Psoas muscle (tissue), 8 donors: ENCODE measurements around the gene GPC1. TPM values are rescaled to one million over a fixed set of nuclear protein-coding genes. Genes with fewer than 3 reads are reported as not detected.

ENCODE experiments used
- ATAC-seq, 4 donors: fragments of 200-7000 bp; cut with Tn5 transposase; one replicate each; pipeline ENCODE4 v1.9.1; 2020; ENCODE audit warnings: moderate library complexity in 3 of 4, mild to moderate bottlenecking in 2 of 4
- DNase-seq, 2 donors: peaks; one replicate each; pipeline ENCODE4 v3.0.0-alpha.2; 2020
- H3K27ac ChIP-seq: fragments of 200-600 bp; one replicate; pipeline ENCODE4 v1.8.0; 2022
- H3K27me3 ChIP-seq, 3 donors: fragments of 200-600 bp in 1 of 3; one replicate each; pipeline versions ENCODE4 v1.6.1 to v1.8.0; 2013 to 2022; ENCODE audit warnings: low read length in 2 of 3, mild to moderate bottlenecking in 2 of 3, moderate library complexity in 1 of 3; ENCODE audit not compliant: insufficient read depth in 3 of 3
- H3K36me3 ChIP-seq, 2 donors: fragments of 200-600 bp in 1 of 2; one replicate each; pipeline versions ENCODE4 v1.6.1 to v1.8.0; 2013 to 2022; ENCODE audit warnings: low read depth in 1 of 2, mild to moderate bottlenecking in 1 of 2, moderate library complexity in 1 of 2; ENCODE audit not compliant: insufficient read depth in 1 of 2
- H3K4me1 ChIP-seq: fragments of 200-600 bp; one replicate; pipeline ENCODE4 v1.8.0; 2022
- H3K4me3 ChIP-seq: fragments of 200-600 bp; one replicate; pipeline ENCODE4 v1.8.0; 2022; ENCODE audit warnings: mild to moderate bottlenecking
- H3K9me3 ChIP-seq: fragments of 200-600 bp; one replicate; pipeline ENCODE4 v1.8.0; 2022
- WGBS, 3 donors: extraction: QIAGEN DNeasy Blood & Tissue Kit; methylation state at CpG; one replicate each; pipeline versions ENCODE4 v1.1.6 to v1.1.7; 2013; 5-methylcytosine and 5-hydroxymethylcytosine counted together
- intact Hi-C, 2 donors: fragments of 100-400 bp; cut with DNase I; formaldehyde crosslinking; loops; one replicate each; pipeline versions ENCODE4 v1.11.0 to v1.14.2; 2022
- polyA plus RNA-seq, 3 donors: library from polyadenylated mRNA; stranded (reverse); fragments of 200-250 nt; gene quantifications; one replicate each; pipeline ENCODE4 v1.2.3, GENCODE V29; 2013
- total RNA-seq, 4 donors: library from RNA; stranded (reverse); fragmentation: NEBNext Ultra II Directional in 2 of 4; extraction: Animal tissue kit (Norgen Biotek cat#: 25700) in 2 of 4; gene quantifications; one replicate each; pipeline versions ENCODE4 v1.2.1 to v1.2.4, GENCODE V29; 2021 to 2023
- TF ChIP-seq, protein P1 (sequence below): fragments of 200-600 bp; IDR thresholded peaks from one replicate; pipeline ENCODE4 v1.8.0; 2022; ENCODE audit warnings: antibody characterized with exemption
- donor health status: healthy with polysubstance abuse.
- donor health status: DM: no; HTN: no; CAD: no; lungs with moderate emphysema.
- donor health status: Bipolar disorder and iron deficiency.
- donor health status: healthy.
- donor health status: DM: yes; HTN: yes; CAD: no.
- donor health status: DM: no; HTN: no; CAD: no.
- donor health status: DM: no; HTN: no; CAD: no.
- donor health status: DM: yes; HTN: yes; CAD: no.

Gene GPC1
- total and polyA plus RNA-seq, 7 donors: 85.4 to 180 (median 116) TPM

DNA sequence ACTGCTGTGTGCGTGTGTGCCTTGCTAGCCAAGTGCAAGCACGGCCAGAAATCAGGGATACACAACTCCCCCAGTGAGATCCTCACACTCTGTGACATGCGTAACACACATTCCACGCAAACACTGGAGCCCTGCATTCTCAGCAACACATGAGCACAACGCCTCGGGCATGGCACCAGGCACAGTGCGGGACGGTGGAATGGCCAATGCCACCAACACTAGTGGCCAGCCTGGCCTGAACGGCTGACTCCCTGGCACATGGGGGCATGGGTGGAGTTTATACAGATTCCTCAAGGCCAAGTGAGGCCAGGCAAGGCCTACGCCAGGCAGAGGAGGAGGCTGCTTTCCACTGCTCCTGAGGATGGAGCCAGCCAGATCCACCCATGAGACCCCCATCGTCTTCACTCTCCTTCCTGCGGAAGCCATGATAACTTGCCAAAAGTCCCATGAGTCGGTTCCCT lies 66.1 kb downstream of the GPC1 start:
- intact Hi-C loops: no loop called here
- Histone ChIP-seq H3K36me3 (peaks cover 0 to 13% of the 10 kb centered on the region in 2 donors), H3K4me3 (no peak overlapping the region), H3K9me3 (no peaks in the 10 kb centered on the region), H3K4me1 (no peaks in the 10 kb centered on the region), H3K27me3 (no peaks in the 10 kb centered on the region), H3K27ac (no peak overlapping the region)
- 86 to 90% (median 89%) methylated on average over 13 of the region's 13 CpGs for WGBS, 3 donors
- TF ChIP-seq, protein P1, sequence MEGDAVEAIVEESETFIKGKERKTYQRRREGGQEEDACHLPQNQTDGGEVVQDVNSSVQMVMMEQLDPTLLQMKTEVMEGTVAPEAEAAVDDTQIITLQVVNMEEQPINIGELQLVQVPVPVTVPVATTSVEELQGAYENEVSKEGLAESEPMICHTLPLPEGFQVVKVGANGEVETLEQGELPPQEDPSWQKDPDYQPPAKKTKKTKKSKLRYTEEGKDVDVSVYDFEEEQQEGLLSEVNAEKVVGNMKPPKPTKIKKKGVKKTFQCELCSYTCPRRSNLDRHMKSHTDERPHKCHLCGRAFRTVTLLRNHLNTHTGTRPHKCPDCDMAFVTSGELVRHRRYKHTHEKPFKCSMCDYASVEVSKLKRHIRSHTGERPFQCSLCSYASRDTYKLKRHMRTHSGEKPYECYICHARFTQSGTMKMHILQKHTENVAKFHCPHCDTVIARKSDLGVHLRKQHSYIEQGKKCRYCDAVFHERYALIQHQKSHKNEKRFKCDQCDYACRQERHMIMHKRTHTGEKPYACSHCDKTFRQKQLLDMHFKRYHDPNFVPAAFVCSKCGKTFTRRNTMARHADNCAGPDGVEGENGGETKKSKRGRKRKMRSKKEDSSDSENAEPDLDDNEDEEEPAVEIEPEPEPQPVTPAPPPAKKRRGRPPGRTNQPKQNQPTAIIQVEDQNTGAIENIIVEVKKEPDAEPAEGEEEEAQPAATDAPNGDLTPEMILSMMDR: no peak
- DNase-seq (no peak), ATAC-seq (no peak)

DNA sequence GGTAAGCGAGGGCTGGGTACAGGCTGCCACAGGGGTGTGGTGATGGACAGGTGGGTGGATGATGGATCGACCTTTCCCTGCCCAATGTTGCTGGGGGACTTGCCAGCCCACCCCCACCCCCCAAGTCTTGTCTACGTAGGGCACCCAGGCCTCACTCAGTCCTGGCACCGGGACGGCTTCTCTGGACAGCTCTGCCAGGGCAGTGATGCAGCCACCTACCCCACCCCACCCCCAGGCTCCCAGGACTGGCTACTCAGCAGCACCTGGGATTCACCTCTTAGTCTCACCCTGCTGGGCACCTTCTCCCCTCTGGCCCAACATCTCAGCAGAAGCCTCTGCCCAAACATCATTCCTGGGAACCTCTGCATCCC lies 66.6 kb downstream of the GPC1 start:
- Histone ChIP-seq H3K4me3 (no peak overlapping the region), H3K4me1 (no peaks in the 10 kb centered on the region), H3K27me3 (no peaks in the 10 kb centered on the region), H3K36me3 (peaks cover 0 to 13% of the 10 kb centered on the region in 2 donors), H3K9me3 (no peaks in the 10 kb centered on the region), H3K27ac (no peak overlapping the region)
- intact Hi-C loops: no loop called here
- ATAC-seq (no peak), DNase-seq (no peak)
- WGBS, 3 donors: 89 to 93% (median 89%) methylated on average over 5 of the region's 5 CpGs
- TF ChIP-seq, protein P1: no peak

- H3K4me3 ChIP-seq: no peak overlapping the region
- DNase-seq: no peak
- H3K27me3 ChIP-seq: no peaks in the 10 kb centered on the region
- no peak for ATAC-seq
- H3K36me3 ChIP-seq: peaks cover 0 to 8% of the 10 kb centered on the region in 2 donors
- no peaks in the 10 kb centered on the region for H3K9me3 ChIP-seq
- intact Hi-C loops: no loop called here
- H3K27ac ChIP-seq: no peak overlapping the region
- 78 to 89% (median 85%) methylated on average over 14 of the region's 14 CpGs for WGBS, 3 donors
- TF ChIP-seq, protein P1: no peak
- no peaks in the 10 kb centered on the region for H3K4me1 ChIP-seq
These were observed 67.1 kb downstream of the GPC1 start for GRCh38 chr2:240502430-240503121.

GRCh38 chr2:240503375-240503774 lies 67.9 kb downstream of the GPC1 start:
- no peak for ATAC-seq
- intact Hi-C loops: no loop called here

More at GRCh38 chr2:240503375-240503774, 67.9 kb downstream of the GPC1 start:
- Histone ChIP-seq H3K4me1 (no peaks in the 10 kb centered on the region), H3K36me3 (peaks cover 0 to 4% of the 10 kb centered on the region in 2 donors), H3K9me3 (no peaks in the 10 kb centered on the region), H3K27me3 (no peaks in the 10 kb centered on the region), H3K4me3 (no peak overlapping the region), H3K27ac (no peak overlapping the region)
- no peak for DNase-seq
- TF ChIP-seq, protein P1: no peak
- 92 to 95% (median 94%) methylated on average over 9 of the region's 9 CpGs for WGBS, 3 donors
